GM12875 (cell line): ENCODE results near the gene NFIX.

Experiments used
- H3K4me3 ChIP-seq: one replicate; pipeline ENCODE4 v1.5.1; 2011; ENCODE audit warnings: low read depth, low read length, control low read depth
- TF ChIP-seq, protein P1 (sequence below): IDR thresholded peaks from 2 replicates; pipeline ENCODE4 v1.5.1; 2011; ENCODE audit warnings: low read depth, mild to moderate bottlenecking, control low read depth, inconsistent platforms, low read length, moderate library complexity, borderline replicate concordance; ENCODE audit not compliant: insufficient read depth

Gene NFIX

DNA sequence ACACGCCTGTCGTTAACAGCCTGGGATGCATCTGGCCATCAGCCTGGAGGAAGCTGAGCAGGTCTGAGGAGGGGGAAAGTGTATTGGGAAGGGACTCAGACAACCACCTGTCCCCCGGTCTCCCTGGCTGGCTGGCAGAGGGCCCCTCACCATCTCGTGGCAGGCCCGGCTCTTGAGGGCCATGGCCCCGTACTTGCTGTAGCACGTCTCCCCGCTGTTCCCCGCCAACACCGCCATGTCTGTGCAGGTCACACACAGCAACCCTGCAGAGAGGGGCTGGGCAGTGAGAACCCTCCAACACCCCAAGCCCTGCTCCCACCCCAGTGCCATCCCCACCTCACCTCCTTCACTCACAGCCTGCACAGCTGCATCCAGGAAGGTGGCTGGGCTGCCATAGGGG, 117.3 kb downstream of the NFIX start:
- TF ChIP-seq, protein P1, sequence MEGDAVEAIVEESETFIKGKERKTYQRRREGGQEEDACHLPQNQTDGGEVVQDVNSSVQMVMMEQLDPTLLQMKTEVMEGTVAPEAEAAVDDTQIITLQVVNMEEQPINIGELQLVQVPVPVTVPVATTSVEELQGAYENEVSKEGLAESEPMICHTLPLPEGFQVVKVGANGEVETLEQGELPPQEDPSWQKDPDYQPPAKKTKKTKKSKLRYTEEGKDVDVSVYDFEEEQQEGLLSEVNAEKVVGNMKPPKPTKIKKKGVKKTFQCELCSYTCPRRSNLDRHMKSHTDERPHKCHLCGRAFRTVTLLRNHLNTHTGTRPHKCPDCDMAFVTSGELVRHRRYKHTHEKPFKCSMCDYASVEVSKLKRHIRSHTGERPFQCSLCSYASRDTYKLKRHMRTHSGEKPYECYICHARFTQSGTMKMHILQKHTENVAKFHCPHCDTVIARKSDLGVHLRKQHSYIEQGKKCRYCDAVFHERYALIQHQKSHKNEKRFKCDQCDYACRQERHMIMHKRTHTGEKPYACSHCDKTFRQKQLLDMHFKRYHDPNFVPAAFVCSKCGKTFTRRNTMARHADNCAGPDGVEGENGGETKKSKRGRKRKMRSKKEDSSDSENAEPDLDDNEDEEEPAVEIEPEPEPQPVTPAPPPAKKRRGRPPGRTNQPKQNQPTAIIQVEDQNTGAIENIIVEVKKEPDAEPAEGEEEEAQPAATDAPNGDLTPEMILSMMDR, result no peak
- no peak overlapping the region for H3K4me3 ChIP-seq

DNA sequence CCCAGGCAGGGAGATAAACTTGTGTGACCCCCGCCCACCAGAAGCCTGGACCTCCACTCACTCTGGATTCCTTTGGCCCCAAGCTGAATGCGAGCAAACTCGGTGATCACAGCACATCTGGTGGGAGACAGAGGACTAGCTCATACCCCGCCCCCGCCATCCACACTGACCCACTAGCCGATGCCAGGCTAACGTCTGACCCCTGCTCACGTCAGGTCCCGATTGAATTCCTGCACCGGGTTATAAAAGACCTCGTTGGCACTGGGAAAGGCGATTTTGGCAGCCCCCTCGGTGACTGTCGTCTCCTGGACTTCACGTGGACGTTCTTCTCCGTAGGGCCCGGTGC, 120.6 kb downstream of the NFIX start:
- peak overlapping the region; percentile 85 for H3K4me3 ChIP-seq
- TF ChIP-seq, protein P1, result no peak

DNA sequence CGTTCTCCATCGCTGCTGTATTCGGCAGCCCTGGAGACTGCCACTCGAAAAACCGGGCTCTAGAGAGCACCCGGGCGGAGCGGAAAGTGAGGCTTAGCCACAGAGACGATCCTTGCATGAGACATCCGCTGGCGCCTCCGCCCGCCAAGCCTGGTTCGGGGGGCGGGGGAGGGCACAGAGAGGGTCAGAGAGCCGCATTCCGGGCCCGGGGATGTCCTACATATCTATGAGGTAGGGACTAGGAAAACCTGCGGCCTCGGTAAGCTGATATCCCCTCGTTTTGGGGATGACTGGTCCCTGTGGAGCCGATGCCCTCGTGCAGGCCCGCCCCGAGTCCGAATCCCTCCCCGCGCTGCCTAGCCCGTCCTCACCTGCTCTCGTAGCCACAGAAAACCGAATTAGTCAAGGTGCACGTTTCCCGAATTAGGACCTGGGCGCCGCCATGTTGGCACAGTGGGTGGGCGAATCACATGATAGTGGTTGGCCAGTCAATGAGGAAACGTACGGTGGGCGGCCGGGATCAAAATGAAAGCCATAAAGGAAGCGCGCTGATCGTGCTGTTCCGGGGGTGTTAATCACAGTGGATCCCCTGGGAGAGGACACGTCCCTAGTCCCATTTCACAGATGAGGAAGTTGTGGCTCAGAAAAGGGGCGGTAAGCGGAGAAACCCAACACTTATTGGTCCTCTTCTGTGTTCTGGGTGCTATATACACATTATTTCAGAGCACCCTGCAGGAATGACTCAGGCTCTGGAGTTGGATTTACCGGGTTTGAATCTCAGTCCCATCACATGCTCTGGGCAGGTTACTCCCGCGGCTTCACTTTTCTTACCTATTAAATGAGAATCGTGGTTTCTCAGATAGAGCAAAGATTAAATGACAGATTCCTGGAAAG, 121.3 kb downstream of the NFIX start, which contains the start of gene TRMT1:
Gene TRMT1, minus strand, starts transcription at position 459 of the 894 bp plus-strand sequence. Its CDS starts 341 bp downstream, at position 118.
- peak within 1 kb of the TSS; percentile 85 for H3K4me3 ChIP-seq
- TF ChIP-seq, protein P1, result no peak

DNA sequence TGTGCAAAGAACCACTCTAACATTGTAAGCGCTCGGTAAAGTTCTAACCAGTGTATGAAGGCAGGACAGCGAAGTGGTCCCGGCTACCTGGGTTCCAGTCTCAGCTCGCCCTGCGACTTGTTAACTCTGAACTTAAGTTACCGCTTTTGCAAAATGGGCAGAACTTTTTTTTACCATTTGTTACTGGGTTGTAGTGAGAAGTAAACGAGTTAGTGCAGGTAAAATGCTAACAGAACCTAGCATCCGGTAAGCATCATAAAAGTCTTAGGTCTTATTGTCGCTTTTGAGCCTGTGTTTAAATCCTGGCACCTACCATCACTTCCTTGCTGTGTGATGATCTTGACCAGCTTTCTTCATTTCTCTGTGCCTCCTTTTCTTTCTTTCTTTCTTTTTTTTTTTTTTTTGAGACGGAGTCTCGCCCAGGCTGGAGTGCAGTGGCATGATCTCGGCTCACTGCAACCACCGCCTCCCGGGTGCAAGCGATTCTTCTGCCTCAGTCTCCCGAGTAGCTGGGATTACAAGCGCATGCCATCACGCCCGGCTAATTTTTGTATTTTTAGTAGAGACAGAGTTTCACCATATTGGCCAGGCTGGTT, 122.0 kb downstream of the NFIX start:
- TF ChIP-seq, protein P1, result no peak
- peak overlapping the region; percentile 85 for H3K4me3 ChIP-seq

DNA sequence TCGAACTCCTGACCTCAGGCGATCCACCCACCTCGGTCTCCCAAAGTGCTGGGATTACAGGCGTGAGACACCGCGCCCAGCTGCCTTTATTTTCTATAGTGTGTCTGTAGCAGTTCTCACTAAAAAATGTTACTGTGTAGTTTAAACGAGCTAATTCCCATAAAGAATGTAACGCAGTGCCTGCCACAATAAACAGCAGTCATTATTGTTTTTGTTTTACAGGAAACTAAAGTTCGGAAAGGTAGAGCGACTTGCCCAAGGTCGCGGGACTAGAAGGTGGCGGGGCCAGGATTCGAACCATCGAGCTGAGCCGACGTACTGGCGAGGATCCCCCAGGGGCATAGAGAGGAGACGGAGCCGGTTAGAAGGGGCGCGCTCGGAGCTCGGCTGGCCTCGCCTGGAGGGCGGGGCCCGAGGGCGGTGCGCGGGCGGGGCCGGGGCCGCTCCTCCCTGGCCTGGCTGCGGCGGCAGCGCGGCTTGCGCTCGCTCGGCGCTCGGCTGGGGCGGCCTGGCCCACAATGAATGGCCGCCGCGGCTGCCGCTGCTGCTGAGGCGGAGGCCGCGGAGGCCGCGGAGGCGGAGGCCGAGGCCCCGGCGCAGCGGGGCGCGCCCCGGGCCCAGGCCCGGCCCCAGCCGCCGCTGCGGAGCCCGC, 122.6 kb downstream of the NFIX start, which contains the start of gene NACC1:
Gene NACC1, plus strand, starts transcription at position 493 of the 652 bp plus-strand sequence. CDS start 16,944 bp downstream, outside the sequence.
- peak within 1 kb of the TSS; percentile 95 for H3K4me3 ChIP-seq
- TF ChIP-seq, protein P1, result no peak

DNA sequence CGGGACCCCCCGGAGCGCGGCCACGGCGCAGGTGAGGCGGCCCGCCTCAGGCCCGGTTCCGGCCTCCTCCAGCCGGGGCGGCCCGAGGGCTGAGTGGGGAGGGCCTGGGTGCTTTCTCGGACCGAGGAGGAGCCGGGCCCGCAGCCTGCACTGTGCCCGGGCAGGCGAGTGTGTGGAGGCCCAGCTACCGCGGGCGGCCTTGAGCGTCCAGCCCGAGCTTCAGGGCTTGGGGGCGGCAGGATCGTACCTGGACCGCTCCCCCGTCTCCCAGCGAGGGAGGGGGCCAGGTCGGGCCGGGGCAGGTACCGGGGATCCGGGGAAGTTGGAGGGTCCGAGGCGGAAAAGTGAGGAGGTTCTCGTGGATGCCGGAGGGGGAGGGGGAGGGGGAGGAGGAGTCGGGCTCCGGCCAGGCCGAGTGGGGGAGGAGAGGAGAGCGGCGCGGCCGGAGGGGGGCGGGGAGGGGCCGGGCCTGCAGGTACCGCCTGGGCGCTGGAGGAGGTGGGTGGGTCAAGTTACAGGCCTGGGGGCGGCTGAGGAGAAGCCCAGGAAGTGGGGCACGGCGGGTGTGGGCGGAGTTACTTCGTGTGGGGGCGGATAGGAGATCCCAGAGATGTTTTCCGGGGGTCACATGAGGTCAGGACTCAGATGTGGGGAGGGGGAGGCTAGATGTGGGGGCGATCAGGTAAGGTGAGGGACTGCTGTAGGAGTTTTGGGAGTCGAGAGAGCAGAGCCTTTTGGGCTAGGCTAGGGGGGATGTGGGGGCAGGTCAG, 123.3 kb downstream of the NFIX start:
- TF ChIP-seq, protein P1, result no peak

More for the DNA sequence above, 123.3 kb downstream of the NFIX start:
- H3K4me3 ChIP-seq, result peak overlapping the region; percentile 95
